HG03139 (cell line): Measurements from ENCODE around the gene EEA1.
A peak's percentile ranks its signal among the peaks of the same experiment; 100 is the strongest.
"Not testable (repeated sequence)": the region's sequence is repeated elsewhere in the genome, so short reads cannot be mapped to it uniquely, and the experiment has no call there.

Experiments used
- ATAC-seq: cut with Tn5 transposase; IDR thresholded peaks from one replicate; pipeline ENCODE4 v1.9.1; 2021; ENCODE audit not compliant: unreplicated experiment

EEA1 gene

GRCh38 chr12:92928962-92929915 lies at the start of gene EEA1:
TSS of gene EEA1 (minus strand) at chr12:92929295. CDS start at chr12:92929066, 229 bp downstream.
- ATAC-seq: peak; percentile 87

DNA sequence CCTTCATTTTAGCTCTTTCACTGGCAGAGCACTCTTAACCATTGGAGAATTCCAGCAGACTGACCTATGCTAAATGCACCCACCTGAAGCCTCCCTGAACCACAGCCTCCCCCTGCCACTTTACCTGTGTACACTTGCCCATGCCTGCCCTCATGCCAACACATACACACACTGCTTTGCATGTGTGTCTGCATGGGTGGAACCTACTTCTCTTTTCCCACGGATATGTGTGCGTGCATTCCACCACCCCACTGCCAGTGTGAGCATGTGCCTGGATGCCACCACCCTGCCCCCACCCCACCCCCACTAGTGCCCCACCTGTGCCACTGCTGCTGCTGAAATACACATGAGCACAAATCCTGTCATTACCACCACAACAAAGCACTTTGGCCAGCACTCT lies 49.5 kb upstream of the EEA1 start:
- no peak for ATAC-seq

DNA sequence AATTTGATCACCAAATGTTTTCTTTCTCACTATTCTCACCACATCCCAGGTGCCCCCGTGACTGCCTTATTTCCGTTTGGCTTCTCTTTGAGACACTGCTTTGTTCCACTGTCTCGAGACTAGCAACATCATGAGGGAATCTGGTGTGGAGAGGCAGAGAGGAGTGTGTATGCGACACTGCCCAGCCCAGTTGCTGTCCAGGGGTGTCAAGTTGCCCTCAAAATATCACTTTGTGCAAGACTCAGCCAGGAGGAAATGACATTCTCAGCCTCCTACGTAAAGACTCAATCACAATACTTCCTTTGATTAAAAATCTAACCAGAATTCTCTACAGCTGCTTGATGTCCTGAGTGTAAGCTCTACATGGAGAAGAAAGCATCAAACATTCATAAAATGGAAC lies 48.2 kb upstream of the EEA1 start:
- no peak for ATAC-seq

- no peak for ATAC-seq
Measured at GRCh38 chr12:92974759-92975158, 45.7 kb upstream of the EEA1 start.

DNA sequence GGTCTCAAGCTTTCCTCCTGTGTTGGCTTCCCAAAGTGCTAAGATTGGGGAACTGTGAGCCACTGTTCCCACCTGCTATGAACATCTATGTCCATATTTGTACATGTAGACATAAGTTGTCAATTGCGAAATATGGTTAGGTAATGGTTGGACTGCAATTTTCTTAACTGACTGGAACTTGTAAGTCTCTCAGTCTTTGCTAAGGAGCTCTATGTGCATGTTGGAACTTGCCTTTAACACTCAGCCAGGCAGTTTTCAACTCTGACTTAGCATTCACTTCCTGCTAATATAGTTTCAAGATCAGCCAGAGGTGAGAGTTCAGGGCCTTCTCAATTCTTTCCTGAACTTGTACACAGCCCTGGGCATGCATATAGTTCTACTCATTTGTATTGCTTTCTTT lies 44.5 kb upstream of the EEA1 start:
- ATAC-seq: no peak

DNA sequence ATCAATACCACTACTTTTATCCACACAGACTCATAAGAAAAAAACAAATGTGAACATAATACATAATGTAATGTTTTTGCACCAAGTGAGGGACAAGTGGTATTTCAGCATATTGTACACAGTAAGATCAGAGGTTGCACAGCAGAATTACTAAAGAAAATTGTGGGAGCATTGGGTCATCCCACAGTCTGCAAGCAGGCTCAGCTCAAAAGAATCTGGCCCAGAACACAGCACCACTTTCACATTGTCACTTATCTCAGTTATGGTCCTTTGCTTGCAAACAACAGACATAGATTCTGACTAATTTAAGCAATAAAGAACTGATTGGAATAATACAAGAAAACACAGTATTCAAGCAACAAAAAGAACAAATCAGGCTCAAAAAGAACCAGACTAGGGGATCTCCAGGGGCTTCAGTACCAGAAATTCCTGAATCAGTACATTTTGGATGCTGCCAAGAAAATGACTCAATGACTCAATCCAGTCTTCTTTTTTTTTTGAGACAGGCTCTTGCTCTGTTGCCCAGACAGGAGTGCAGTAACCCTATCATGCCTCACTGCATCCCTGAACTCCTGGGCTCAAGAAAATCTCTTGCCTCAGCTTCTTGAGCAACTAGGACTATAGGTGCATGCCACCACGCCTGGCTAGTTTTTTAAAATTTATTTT lies 42.9 kb upstream of the EEA1 start:
- no peak for ATAC-seq

DNA sequence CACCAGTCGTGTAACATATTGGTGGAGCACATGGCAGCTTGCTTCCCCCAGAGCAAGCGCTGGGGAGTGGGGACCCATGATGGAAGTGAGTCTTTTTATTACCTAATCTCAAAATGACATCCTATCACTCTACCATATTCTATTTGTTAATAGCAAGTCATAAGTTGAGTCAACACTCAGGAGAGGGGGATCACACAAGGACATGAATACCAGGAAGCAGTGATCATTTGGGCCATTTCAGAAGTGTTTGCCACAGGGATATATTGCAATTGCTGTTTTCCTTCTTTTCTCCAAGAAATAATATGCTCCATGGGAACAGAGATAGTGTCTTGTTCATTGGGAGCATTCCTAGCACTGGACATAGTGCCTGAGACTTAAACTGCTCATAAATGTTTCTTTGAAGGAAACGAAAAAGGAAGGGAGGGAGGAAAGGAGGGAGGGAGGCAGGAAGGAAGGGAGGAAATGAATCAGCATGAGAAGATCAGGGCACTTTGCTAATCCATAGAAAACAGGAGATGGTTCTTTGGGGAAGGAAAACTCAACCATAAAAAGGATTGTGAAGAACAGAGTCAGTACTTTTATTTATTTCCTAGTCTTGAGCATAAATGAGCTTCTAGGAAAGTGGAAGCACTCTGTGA lies 39.2 kb upstream of the EEA1 start:
- no peak for ATAC-seq

DNA sequence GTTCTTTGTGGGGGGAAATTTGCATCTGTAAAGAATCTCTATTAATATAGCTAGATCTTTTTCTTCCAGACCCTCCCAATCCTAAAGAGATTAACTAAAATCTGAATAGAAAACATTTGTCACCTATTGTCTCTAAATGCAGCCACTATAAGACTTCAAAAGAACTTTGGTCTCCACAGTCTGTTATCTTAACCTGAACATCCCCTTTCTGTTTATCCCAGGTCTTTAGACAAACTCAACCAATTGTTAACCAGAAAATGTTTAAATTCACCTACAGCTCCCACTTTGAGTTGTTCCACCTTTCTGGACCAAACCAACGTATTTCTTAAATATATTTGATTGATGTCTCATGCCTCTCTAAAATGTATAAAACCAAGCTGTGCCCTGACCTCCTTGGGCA lies 35.3 kb upstream of the EEA1 start:
- ATAC-seq: not testable (repeated sequence)

- ATAC-seq: no peak
Measured at GRCh38 chr12:92961949-92962348, 32.9 kb upstream of the EEA1 start.

DNA sequence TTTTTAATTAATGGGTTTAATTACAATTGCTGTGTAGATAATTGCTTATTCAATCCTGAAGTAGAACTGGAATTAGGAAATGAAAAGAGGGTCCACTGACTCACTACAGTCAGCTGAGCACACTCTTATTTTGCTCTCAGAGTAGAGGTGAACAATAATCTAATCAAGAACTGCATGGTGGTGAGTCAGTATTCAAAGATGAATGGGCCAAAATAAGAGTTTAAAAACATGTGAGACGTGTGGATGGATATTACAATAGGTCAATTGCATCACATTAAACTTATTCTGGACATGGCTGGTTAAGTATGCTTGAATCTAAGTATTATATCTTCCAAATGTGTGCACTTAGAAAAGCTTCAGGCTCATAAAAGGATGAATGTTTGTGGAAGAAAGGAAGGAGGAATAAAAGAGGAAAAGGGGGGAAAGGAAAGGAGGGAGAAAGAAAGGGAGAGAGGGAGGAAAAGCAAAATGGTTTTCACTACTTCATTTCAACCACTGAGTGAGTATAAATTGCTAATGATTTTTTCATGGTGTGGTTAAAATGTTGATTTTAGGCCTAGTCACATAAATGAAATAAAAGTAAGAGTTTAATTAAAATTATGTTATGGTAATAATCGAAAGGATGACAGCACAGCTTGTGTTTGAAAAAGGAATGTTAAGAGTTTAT lies 27.0 kb upstream of the EEA1 start:
- no peak for ATAC-seq

GRCh38 chr12:92953747-92954146 lies 24.7 kb upstream of the EEA1 start:
- no peak for ATAC-seq

DNA sequence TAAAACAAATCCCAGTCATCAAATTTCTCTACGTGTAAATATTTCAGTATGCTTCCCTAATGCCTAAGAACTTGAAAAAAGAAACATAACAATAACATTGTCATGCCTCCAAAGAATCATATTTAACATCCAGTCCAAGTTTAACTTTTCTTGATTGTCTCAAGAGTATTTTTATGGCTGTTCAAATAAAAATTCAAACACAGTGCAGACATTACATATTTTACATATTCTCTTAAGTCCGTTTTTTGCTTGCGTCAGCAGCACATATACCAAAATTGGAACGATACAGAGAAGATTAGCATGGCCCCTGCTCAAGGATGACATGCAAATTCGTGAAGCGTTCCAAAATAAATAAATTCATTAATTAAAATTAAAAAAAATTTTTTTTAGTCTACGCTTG lies 23.3 kb upstream of the EEA1 start:
- no peak for ATAC-seq

- no peak for ATAC-seq
Measured at GRCh38 chr12:92951006-92951405, 21.9 kb upstream of the EEA1 start.

- no peak for ATAC-seq
Measured at GRCh38 chr12:92950011-92950410, 20.9 kb upstream of the EEA1 start.

DNA sequence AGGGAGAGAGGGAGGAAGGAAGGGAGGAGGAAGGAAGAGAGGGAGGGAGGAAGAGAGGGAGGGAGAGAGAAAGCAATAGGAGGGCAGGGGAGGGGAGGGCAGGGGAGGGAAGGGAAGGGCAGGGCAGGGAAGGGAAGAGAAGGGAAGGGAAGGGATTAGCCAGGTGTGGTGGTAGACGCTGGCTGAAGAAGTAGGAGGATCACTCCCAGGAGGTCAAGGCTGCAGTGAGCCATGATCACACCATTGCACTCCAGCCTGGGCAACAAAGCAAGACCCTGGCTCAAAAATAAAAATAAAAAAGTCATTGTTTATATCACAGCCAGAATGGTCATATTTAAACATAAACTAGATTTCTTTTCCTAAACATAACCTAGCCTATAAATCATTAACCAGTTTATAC lies 20.4 kb upstream of the EEA1 start:
- ATAC-seq: no peak

- no peak for ATAC-seq
Measured at GRCh38 chr12:92947589-92948215, 18.6 kb upstream of the EEA1 start.

DNA sequence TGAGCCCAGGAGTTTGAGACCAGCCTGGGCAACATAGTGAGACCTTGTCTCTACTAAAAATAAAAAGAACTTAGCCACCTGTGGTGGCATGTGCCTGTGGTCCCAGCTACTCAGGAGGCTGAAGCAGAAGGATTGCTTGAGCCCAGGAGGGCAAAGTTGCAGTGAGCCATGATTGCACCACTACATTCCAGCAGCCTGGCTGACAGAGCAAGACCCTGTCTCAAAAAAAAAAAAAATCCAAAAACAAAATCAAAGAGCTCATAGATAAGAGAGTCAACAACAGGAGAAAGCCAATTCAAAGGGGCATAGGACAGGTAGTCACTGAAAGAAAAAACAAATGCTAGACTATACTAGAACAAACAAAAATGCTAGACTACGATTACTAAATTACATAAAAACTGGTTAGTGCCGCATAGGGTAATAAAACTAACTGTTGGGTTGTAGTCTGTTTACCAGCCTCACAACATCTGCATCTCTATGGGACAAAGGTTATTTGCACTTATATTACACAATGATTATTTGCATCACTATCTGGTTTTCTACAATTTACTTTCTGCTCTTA lies 16.6 kb upstream of the EEA1 start:
- ATAC-seq: no peak

DNA sequence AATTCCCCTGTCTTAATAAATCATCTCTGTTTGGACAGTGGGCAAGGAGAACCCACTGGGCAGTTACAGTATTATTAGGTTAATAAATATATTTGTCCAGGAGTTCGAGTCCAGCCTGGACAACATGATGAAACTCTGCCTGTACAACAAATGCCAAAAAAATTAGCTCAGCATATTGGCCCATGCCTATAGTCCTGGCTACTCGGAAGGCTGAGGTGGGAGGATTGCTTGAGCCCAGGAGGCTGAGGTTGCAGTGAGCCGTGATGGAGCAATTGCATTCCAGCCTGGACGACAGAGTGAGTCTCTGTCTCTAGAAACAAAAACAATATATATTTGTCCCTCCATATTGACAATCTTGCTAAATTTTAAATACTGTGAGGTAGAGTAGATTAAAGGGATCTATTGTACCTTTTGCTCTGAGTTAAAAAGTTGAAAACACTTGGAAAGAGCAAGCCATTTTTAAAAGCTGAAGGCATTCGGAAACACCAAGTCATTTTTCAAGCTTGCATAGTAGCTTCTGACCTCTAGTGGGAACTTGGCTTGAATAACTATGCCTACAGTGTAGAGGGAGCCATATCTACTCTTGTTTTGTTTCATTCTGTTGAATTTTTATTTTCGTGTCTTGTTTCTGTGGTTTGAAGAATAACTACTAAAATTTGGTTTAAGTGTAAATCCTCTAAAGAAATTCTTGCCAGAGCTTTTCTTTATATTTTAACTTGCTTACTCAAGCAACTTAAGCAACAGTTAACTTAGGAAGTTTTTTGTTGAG lies 14.6 kb upstream of the EEA1 start:
- no peak for ATAC-seq

- no peak for ATAC-seq
Measured at GRCh38 chr12:92942905-92943304, 13.8 kb upstream of the EEA1 start.

DNA sequence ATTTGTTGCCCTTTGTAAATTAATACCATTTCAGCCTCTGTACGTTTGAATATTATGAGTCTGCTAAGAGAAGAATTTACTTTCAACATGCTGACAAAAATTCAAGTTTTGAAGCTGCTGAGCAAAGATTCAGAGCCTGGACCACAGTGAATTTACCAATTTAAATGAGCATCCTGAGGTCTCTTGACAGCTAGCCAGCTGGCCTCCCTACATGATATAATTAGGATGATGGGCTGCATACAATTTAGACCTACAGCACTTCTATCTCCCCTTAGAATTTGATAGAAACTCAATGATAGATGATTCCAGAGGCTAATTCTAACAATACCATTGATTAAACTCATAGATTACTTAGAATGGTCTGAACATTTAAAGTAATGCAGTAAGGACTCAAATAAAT lies 10.0 kb upstream of the EEA1 start:
- no peak for ATAC-seq
